Activated CD8-positive, alpha-beta T cell treated with anti-CD3 and anti-CD28 coated beads for 36 hours (primary cell): ENCODE measurements around the gene AQP12B. TPM values are rescaled to one million over a fixed set of nuclear protein-coding genes. Genes with fewer than 3 reads are reported as not detected.
A peak's percentile ranks its signal among the peaks of the same experiment; 100 is the strongest.
"Not testable (repeated sequence)": the region's sequence is repeated elsewhere in the genome, so short reads cannot be mapped to it uniquely, and the experiment has no call there.

Experiments used
- ATAC-seq: fragments of 200-7000 bp; cut with Tn5 transposase; one replicate; pipeline ENCODE4 v1.10.0; 2021; ENCODE audit warnings: mild to moderate bottlenecking, moderate library complexity
- CTCF ChIA-PET: fragments of 350-600 bp; sonication (Branson Sonifier 250); formaldehyde crosslinking; loops from one replicate; lab custom pipeline; 2021; ENCODE audit warnings: antibody characterized with exemption; lab: Charles Lee
- POLR2A ChIA-PET: fragments of 350-600 bp; sonication (Branson Sonifier 250); formaldehyde crosslinking; loops from one replicate; lab custom pipeline; 2021; ENCODE audit warnings: antibody characterized with exemption; lab: Charles Lee
- DNase-seq: peaks from one replicate; pipeline ENCODE4 v3.0.0-alpha.2; 2020
- H3K27ac Mint-ChIP-seq: one replicate; pipeline ENCODE4 v1.8.0; 2021; ENCODE audit warnings: mild to moderate bottlenecking, mixed read lengths
- H3K27me3 Mint-ChIP-seq: one replicate; pipeline ENCODE4 v1.8.0; 2021; ENCODE audit warnings: mixed read lengths
- H3K36me3 Mint-ChIP-seq: one replicate; pipeline ENCODE4 v1.8.0; 2021; ENCODE audit warnings: low read depth, mixed read lengths
- H3K4me1 Mint-ChIP-seq: one replicate; pipeline ENCODE4 v1.8.0; 2021; ENCODE audit warnings: low read depth, mixed read lengths
- H3K4me3 Mint-ChIP-seq: one replicate; pipeline ENCODE4 v1.8.0; 2021; ENCODE audit warnings: mild to moderate bottlenecking, moderate library complexity, mixed read lengths
- H3K9me3 Mint-ChIP-seq: one replicate; pipeline ENCODE4 v1.8.0; 2021; ENCODE audit warnings: mixed read lengths
- intact Hi-C: fragments of 100-400 bp; cut with micrococcal nuclease; formaldehyde crosslinking; loops from one replicate; pipeline ENCODE4 v1.10.0; 2022
- total RNA-seq, 2 experiments: library from RNA; stranded (reverse); gene quantifications; one replicate each; pipeline ENCODE4 v1.2.3, GENCODE V29; 2021
- TF ChIP-seq, protein P1 (sequence below): fragments of 200-600 bp; IDR thresholded peaks from one replicate; pipeline ENCODE4 v1.8.0; 2022; ENCODE audit warnings: antibody characterized with exemption, mild to moderate bottlenecking

AQP12B gene
- total RNA-seq, 2 experiments from 2014 or later, result not detected

GRCh38 chr2:240685771-240686371, 3.2 kb upstream of the AQP12B start:
- Mint-ChIP-seq H3K27ac (no peak overlapping the region), H3K4me1 (peaks cover 2% of the 10 kb centered on the region), H3K27me3 (no peaks in the 10 kb centered on the region), H3K9me3 (no peaks in the 10 kb centered on the region), H3K4me3 (no peak overlapping the region), H3K36me3 (no peaks in the 10 kb centered on the region)
- POLR2A ChIA-PET, result no interaction called here
- intact Hi-C loops, result no loop called here
- CTCF ChIA-PET, result interaction anchor here (1.1 to 1.4 kb wide), 2 partner anchors 100 to 172 kb away, joined by 3 read pairs; no protein-coding TSS in a partner anchor
- no peak for DNase-seq
- ATAC-seq, result no peak
- TF ChIP-seq, protein P1, sequence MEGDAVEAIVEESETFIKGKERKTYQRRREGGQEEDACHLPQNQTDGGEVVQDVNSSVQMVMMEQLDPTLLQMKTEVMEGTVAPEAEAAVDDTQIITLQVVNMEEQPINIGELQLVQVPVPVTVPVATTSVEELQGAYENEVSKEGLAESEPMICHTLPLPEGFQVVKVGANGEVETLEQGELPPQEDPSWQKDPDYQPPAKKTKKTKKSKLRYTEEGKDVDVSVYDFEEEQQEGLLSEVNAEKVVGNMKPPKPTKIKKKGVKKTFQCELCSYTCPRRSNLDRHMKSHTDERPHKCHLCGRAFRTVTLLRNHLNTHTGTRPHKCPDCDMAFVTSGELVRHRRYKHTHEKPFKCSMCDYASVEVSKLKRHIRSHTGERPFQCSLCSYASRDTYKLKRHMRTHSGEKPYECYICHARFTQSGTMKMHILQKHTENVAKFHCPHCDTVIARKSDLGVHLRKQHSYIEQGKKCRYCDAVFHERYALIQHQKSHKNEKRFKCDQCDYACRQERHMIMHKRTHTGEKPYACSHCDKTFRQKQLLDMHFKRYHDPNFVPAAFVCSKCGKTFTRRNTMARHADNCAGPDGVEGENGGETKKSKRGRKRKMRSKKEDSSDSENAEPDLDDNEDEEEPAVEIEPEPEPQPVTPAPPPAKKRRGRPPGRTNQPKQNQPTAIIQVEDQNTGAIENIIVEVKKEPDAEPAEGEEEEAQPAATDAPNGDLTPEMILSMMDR, result no peak

- DNase-seq, H3K4me1 Mint-ChIP-seq, H3K27me3 Mint-ChIP-seq, POLR2A ChIA-PET, CTCF ChIA-PET, H3K4me3 Mint-ChIP-seq, ATAC-seq, H3K9me3 Mint-ChIP-seq, H3K36me3 Mint-ChIP-seq, intact Hi-C loops, H3K27ac Mint-ChIP-seq: not testable (repeated sequence)
These were observed 1.5 kb upstream of the AQP12B start for GRCh38 chr2:240683980-240684728.

DNA sequence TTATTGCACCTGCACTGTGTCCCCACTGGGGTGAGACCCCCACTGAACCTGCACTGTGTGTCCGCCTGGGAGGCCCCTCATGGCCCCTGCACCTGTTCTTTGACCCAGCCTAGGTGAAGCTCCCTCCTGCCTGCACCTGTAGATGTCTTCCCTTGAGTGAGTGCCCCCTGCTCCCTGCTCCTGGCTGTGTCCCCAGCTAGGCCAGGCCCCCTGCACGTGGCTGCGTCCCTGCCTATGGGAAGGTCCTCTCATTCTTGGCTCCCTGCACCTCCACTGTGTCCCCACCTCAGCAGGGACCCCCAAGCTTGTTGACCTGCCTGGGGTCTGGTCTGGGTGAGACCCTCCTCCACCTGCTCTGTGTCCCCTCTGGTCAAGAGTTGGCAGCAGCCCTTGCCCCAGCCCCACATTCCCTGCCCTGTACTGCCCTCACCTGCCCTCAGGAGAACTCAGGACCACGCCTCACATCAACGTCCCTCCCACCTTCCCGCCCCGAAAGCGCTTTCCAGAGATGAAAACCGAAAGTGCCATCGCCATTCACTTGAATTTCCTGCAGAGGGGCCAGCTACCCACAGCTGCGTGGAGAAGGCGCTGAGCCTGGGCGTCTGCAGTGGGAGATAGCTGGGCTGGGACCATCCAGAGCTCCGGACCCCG, 769 bp upstream of the AQP12B start:
- DNase-seq, H3K27ac Mint-ChIP-seq, H3K9me3 Mint-ChIP-seq, CTCF ChIA-PET, H3K27me3 Mint-ChIP-seq, H3K4me3 Mint-ChIP-seq, intact Hi-C loops, POLR2A ChIA-PET, H3K4me1 Mint-ChIP-seq, H3K36me3 Mint-ChIP-seq: not testable (repeated sequence)
- peak; percentile 51 for ATAC-seq

GRCh38 chr2:240680185-240680584, 2.5 kb downstream of the AQP12B start:
- intact Hi-C loops, result not testable (repeated sequence)

GRCh38 chr2:240678909-240679308, 3.8 kb downstream of the AQP12B start:
- DNase-seq, H3K27me3 Mint-ChIP-seq, ATAC-seq, POLR2A ChIA-PET, intact Hi-C loops, H3K36me3 Mint-ChIP-seq, H3K4me1 Mint-ChIP-seq, H3K9me3 Mint-ChIP-seq, H3K27ac Mint-ChIP-seq, CTCF ChIA-PET, H3K4me3 Mint-ChIP-seq: not testable (repeated sequence)

More at GRCh38 chr2:240680185-240680584, 2.5 kb downstream of the AQP12B start:
- H3K27me3 Mint-ChIP-seq, H3K4me1 Mint-ChIP-seq, H3K4me3 Mint-ChIP-seq, H3K36me3 Mint-ChIP-seq, H3K9me3 Mint-ChIP-seq, DNase-seq, H3K27ac Mint-ChIP-seq, ATAC-seq, POLR2A ChIA-PET, CTCF ChIA-PET: not testable (repeated sequence)

DNA sequence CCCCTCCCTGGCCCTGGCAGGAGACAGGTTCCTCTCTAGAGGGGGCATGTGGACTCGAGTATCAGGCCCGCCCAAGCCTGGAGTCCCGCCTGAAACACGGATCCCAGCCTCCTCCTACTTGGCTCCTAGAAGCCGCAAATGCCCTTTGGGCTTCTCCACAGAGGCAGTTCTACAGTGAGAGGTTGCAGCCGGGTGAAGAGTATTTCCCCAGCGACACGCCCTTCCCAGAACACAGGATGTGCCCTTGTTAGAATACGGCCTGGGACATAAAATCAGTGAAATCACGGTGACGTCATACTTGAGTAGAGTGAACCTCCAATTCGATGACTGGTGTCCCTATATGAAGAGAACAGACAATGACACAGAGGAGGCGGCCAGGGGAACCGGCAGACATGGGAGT, 4.6 kb downstream of the AQP12B start:
- H3K36me3 Mint-ChIP-seq, H3K27me3 Mint-ChIP-seq, intact Hi-C loops, H3K27ac Mint-ChIP-seq, H3K4me3 Mint-ChIP-seq, ATAC-seq, H3K4me1 Mint-ChIP-seq, CTCF ChIA-PET, DNase-seq, POLR2A ChIA-PET, H3K9me3 Mint-ChIP-seq: not testable (repeated sequence)

DNA sequence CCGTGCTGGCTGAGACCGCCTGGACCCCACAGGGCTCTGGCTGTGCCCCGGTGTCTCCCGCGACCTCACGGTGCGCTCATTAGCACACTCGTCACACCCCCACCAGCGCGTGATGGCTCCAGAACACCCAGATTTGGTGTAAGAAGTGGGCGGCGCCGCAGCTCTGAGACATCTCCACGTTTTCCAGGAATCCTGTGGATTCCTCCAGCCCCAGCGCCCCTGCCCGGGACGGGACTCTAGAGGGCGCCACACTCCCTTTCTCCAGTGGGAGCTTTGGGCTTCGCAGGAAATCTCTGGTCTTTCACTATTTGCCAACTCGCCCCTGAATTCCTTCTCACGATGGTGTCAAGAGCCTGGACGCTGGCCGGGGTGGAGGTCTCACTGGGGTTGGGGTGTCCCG, 7.3 kb downstream of the AQP12B start:
- H3K36me3 Mint-ChIP-seq, intact Hi-C loops, ATAC-seq, CTCF ChIA-PET, POLR2A ChIA-PET, H3K27ac Mint-ChIP-seq, H3K4me1 Mint-ChIP-seq, DNase-seq, H3K4me3 Mint-ChIP-seq, H3K9me3 Mint-ChIP-seq: not testable (repeated sequence)
- peaks cover 15% of the 10 kb centered on the region for H3K27me3 Mint-ChIP-seq

DNA sequence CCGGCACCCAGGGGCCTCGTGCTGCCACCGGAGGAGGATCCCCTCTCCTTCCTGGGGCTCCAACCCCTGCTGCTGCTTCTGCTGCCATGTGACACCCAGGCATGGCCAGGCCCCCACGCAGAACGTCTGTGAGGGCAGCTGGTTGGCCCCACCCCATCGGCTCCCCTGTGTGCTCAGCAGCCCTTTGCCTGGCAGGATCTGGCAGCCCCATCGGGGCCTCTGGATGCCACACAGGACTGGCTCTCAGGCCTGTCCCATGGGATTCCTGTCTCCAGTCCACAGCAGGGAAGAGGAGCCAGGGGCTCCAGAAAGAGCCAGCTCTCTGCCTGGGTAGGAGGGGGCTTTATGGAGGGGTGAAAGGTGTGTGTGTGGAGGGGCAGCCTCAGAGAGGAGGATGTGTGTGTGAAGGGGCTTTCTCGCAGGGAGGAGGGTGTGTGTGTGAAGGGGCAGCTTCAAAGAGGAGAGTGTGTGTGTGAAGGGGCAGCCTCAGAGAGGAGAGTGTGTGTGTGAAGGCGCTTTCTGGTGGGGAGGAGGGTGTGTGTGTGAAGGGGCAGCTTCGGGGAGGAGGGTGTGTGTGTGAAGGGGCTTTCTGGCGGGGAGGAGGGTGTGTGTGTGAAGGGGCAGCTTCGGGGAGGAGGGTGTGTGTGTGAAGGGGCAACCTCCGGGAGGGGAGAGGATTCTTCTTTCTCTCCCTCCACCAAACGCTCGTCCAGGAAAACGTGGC, 8.1 kb downstream of the AQP12B start:
- intact Hi-C loops, DNase-seq, CTCF ChIA-PET, H3K27ac Mint-ChIP-seq, H3K9me3 Mint-ChIP-seq, POLR2A ChIA-PET, ATAC-seq, H3K36me3 Mint-ChIP-seq, H3K4me1 Mint-ChIP-seq, H3K4me3 Mint-ChIP-seq: not testable (repeated sequence)
- H3K27me3 Mint-ChIP-seq, result peaks cover 15% of the 10 kb centered on the region
